GM12878 (cell line): ENCODE data around the gene NDUFA11. TPM values are rescaled to one million over a fixed set of nuclear protein-coding genes. Genes with fewer than 3 reads are reported as not detected.
A peak's percentile ranks its signal among the peaks of the same experiment; 100 is the strongest.

Experiments used
- ATAC-seq: fragments of 200-7000 bp; cut with Tn5 transposase; 3 replicates; pipeline ENCODE4 v1.9.1; 2020; ENCODE audit warnings: mild to moderate bottlenecking, moderate library complexity
- BruUV-seq: library from RNA; stranded (reverse); fragments of 400-500 nt; replicated peaks from 2 replicates; lab custom pipeline; 2021; lab: Mats Ljungman, UMichigan
- CTCF ChIA-PET: fragments of 300-600 bp; sonication (Branson Sonifier 250); formaldehyde crosslinking; extraction: SDS; loops from one replicate; lab custom pipeline; 2021; ENCODE audit warnings: inconsistent platforms; lab: Yijun Ruan, JAX
- POLR2A ChIA-PET: fragments of 350-600 bp; formaldehyde crosslinking; extraction: SDS; loops from one replicate; lab custom pipeline; 2021; ENCODE audit warnings: inconsistent platforms; lab: Charles Lee
- RAD21 ChIA-PET: fragments of 300-600 bp; sonication (Branson Sonifier 250); formaldehyde crosslinking; loops from one replicate; lab custom pipeline; 2023; ENCODE audit warnings: antibody characterized with exemption; ENCODE audit not compliant: unreplicated experiment; lab: Charles Lee
- SMC1A ChIA-PET: fragments of 300-600 bp; sonication (Branson Sonifier 250); formaldehyde crosslinking; loops from one replicate; lab custom pipeline; 2023; ENCODE audit not compliant: unreplicated experiment, uncharacterized antibody; lab: Charles Lee
- DNase-seq: peaks from one replicate; pipeline ENCODE4 v3.0.0-alpha.2; 2011; ENCODE audit warnings: low read depth, low spot score
- FAIRE-seq: peaks from 3 replicates; lab custom pipeline; 2011; peaks lifted over from hg19 to GRCh38; lab: Jason Lieb, UNC
- H2AFZ ChIP-seq: 2 replicates; pipeline ENCODE4 v1.6.0; 2011; ENCODE audit warnings: low read depth, low read length, control low read depth; ENCODE audit not compliant: control insufficient read depth
- H3K27ac ChIP-seq: 2 replicates; pipeline ENCODE4 v1.5.1; 2011; ENCODE audit warnings: control low read depth; ENCODE audit not compliant: control insufficient read depth, insufficient read depth
- H3K27me3 ChIP-seq, 2 experiments: replicated peaks in 1 of 2; 2 replicates each; pipeline versions ENCODE4 v1.6.0 to v1.6.1; 2011; ENCODE audit warnings: low read length in 1 of 2; ENCODE audit not compliant: control insufficient read depth in 2 of 2, insufficient read depth in 2 of 2
- H3K36me3 ChIP-seq, 2 experiments: 2 replicates each; pipeline ENCODE4 v1.5.1; 2011; ENCODE audit warnings: low read length in 1 of 2; ENCODE audit not compliant: control insufficient read depth in 2 of 2, insufficient read depth in 2 of 2
- H3K4me1 ChIP-seq: 2 replicates; pipeline ENCODE4 v1.6.1; 2011; ENCODE audit warnings: mild to moderate bottlenecking, low read length, moderate library complexity, mixed read lengths; ENCODE audit not compliant: control insufficient read depth, insufficient read depth
- H3K4me2 ChIP-seq: 2 replicates; pipeline ENCODE4 v1.6.0; 2011; ENCODE audit warnings: control low read depth; ENCODE audit not compliant: control insufficient read depth, insufficient read depth
- H3K4me3 ChIP-seq: fragments of 200-600 bp; sonication (generic); 2 replicates; pipeline ENCODE4 v1.5.1; 2016
- H3K79me2 ChIP-seq: 2 replicates; pipeline ENCODE4 v1.6.0; 2011; ENCODE audit warnings: low read length; ENCODE audit not compliant: control insufficient read depth, insufficient read depth
- H3K9ac ChIP-seq: 2 replicates; pipeline ENCODE4 v1.8.0; 2011; ENCODE audit warnings: low read length, control low read depth, mixed read lengths; ENCODE audit not compliant: control insufficient read depth, insufficient read depth
- H3K9me3 ChIP-seq: replicated peaks from 3 replicates; pipeline ENCODE4 v1.5.1; 2011; ENCODE audit warnings: mild to moderate bottlenecking, low read length; ENCODE audit not compliant: control insufficient read depth, insufficient read depth
- H4K20me1 ChIP-seq: 2 replicates; pipeline ENCODE4 v1.6.0; 2011; ENCODE audit not compliant: control insufficient read depth, insufficient read depth
- POLR2A ChIP-seq: IDR thresholded peaks from 2 replicates; pipeline ENCODE4 v1.6.1; 2011; ENCODE audit warnings: low read depth, mild to moderate bottlenecking, low read length
- POLR2AphosphoS5 ChIP-seq: IDR thresholded peaks from 2 replicates; pipeline ENCODE4 v1.6.1; 2011; ENCODE audit warnings: mild to moderate bottlenecking, low read length, inconsistent platforms
- whole genome bisulfite sequencing: methylation state at CpG from one replicate; pipeline ENCODE4 v1.1.6; 2016; ENCODE audit warnings: low lambda C conversion rate; ENCODE audit not compliant: insufficient replicate concordance, insufficient coverage; ENCODE audit errors: missing lambda C conversion rate; 5-methylcytosine and 5-hydroxymethylcytosine counted together
- in situ Hi-C: fragments of 300-500 bp; cut with MboI; formaldehyde crosslinking; loops from 9 replicates; pipeline ENCODE4 v1.14.3; 2018; ENCODE audit warnings: mixed read lengths
- intact Hi-C: fragments of 100-400 bp; cut with micrococcal nuclease; formaldehyde crosslinking; loops from one replicate; pipeline ENCODE4 v1.14.2; 2022; ENCODE audit not compliant: unreplicated experiment
- polyA plus RNA-seq, 11 experiments: library from polyadenylated mRNA; depleted of rRNA in 4 of 11; unstranded in 6 of 11; stranded (reverse) in 5 of 11; fragments of >200 nt; fragmentation: Nextera tagmentation in 4 of 11; fragmentation: Illumina TruSeq in 1 of 11; extraction: Ambion mirVana in 4 of 11; extraction: Trizol in 1 of 11; gene quantifications; 1 replicate in 1 of 11; 2 replicates in 10 of 11; pipeline versions ENCODE4 v1.2.1 to v1.2.3, GENCODE V29; 2011 to 2016; ENCODE audit warnings: inconsistent platforms in 2 of 11, missing spikeins in 2 of 11, low read depth in 1 of 11
- total RNA-seq, 4 experiments: library from RNA; depleted of rRNA in 3 of 4; stranded (reverse); fragments of >200 nt in 3 of 4; fragmentation: Illumina TruSeq in 1 of 4; extraction: Trizol in 1 of 4; gene quantifications; 2 replicates each; pipeline versions ENCODE4 v1.2.1 to v1.2.3, GENCODE V29; 2013 to 2021
- TF ChIP-seq, protein P1 (sequence below): IDR thresholded peaks from 2 replicates; pipeline ENCODE4 v1.6.1; 2012; ENCODE audit warnings: low read length, inconsistent platforms

The NDUFA11 gene
- total and polyA plus RNA-seq, 10 of the 15 experiments (the other 5 are each of a cell fraction or from before 2014, with no cell fraction given): 108 to 600 (median 289) TPM

GRCh38 chr19:5893907-5894703 lies 9.5 kb downstream of the NDUFA11 start:
- H3K9me3 ChIP-seq: no peaks in the 10 kb centered on the region
- TSS peak; percentile 27 for BruUV-seq
- FAIRE-seq (no peak), ATAC-seq (no peak), DNase-seq (no peak)
- no peaks in the 10 kb centered on the region for H3K4me1 ChIP-seq
- ChIA-PET POLR2A (no interaction called here), CTCF (interaction anchor here (0.8 to 1.1 kb wide), 2 partner anchors 9 to 207 kb away, joined by 4 to 5 read pairs; partner anchors contain the start of gene NDUFA11), RAD21 (no interaction called here), SMC1A (no interaction called here)
- WGBS: 91% methylated on average over 28 of the region's 28 CpGs
- H4K20me1 ChIP-seq: peaks cover 3% of the 10 kb centered on the region; the same call in 1 of the 2 replicates
- no peak overlapping the region for H3K9ac ChIP-seq
- peaks cover 3 to 13% of the 10 kb centered on the region in 2 experiments; a peak in 3 of 4 replicates for H3K36me3 ChIP-seq
- in situ Hi-C loops (no loop called here), intact Hi-C loops (no loop called here)
- no peak overlapping the region for H3K4me3 ChIP-seq
- H3K27me3 ChIP-seq: no peaks in the 10 kb centered on the region
- H3K4me2 ChIP-seq: no peak overlapping the region
- no peak overlapping the region for H2AFZ ChIP-seq
- TF ChIP-seq POLR2AphosphoS5 (0 out of 2 replicates have a peak, but pooled peaks have one; percentile 9), POLR2A (peak; percentile 59)
- TF ChIP-seq, protein P1, sequence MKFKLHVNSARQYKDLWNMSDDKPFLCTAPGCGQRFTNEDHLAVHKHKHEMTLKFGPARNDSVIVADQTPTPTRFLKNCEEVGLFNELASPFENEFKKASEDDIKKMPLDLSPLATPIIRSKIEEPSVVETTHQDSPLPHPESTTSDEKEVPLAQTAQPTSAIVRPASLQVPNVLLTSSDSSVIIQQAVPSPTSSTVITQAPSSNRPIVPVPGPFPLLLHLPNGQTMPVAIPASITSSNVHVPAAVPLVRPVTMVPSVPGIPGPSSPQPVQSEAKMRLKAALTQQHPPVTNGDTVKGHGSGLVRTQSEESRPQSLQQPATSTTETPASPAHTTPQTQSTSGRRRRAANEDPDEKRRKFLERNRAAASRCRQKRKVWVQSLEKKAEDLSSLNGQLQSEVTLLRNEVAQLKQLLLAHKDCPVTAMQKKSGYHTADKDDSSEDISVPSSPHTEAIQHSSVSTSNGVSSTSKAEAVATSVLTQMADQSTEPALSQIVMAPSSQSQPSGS: no peak
- no peak overlapping the region for H3K27ac ChIP-seq
- no peaks in the 10 kb centered on the region; the same call in 1 of the 2 replicates for H3K79me2 ChIP-seq
